ENCODE measurements around the gene AUTS2.

Gene AUTS2

GRCh38 chr7:70700941-70701425, 1102.7 kb downstream of the AUTS2 start:
- DNase-seq (ENCODE audit: low read depth in 2 of 2), result no peak
- TF ChIP-seq, protein P1, sequence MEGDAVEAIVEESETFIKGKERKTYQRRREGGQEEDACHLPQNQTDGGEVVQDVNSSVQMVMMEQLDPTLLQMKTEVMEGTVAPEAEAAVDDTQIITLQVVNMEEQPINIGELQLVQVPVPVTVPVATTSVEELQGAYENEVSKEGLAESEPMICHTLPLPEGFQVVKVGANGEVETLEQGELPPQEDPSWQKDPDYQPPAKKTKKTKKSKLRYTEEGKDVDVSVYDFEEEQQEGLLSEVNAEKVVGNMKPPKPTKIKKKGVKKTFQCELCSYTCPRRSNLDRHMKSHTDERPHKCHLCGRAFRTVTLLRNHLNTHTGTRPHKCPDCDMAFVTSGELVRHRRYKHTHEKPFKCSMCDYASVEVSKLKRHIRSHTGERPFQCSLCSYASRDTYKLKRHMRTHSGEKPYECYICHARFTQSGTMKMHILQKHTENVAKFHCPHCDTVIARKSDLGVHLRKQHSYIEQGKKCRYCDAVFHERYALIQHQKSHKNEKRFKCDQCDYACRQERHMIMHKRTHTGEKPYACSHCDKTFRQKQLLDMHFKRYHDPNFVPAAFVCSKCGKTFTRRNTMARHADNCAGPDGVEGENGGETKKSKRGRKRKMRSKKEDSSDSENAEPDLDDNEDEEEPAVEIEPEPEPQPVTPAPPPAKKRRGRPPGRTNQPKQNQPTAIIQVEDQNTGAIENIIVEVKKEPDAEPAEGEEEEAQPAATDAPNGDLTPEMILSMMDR (IDR thresholded peaks at IDR 0.05; ENCODE audit: low read depth, low read length), result no peak
- no peak overlapping the region for H3K4me3 ChIP-seq (replicated peaks in 1 of 2; ENCODE audit: low read depth in 2 of 2, low read length in 2 of 2)

DNA sequence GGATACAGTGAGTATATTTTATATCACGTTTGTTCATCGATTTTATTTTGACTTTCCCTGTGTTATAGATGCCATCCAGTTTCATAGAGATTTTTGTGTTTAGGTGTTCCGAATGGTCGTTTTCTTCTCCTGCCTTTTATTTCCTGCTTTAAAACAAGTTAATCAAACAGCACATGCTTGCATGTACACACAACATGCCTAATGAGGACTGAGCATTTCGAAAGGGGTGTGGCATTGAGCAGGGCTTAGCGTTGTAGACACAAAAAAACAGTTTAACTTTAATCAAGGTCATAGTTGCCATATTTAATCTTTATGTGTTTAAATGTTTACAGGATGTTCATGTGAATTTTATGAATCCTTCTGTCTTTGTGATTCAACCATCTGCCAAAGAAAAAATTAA, 1103.2 kb downstream of the AUTS2 start:
- H3K4me3 ChIP-seq (replicated peaks in 1 of 2; ENCODE audit: low read depth in 2 of 2, low read length in 2 of 2), result no peak overlapping the region
- DNase-seq (ENCODE audit: low read depth in 2 of 2), result no peak
- TF ChIP-seq, protein P1 (IDR thresholded peaks at IDR 0.05; ENCODE audit: low read depth, low read length), result no peak

DNA sequence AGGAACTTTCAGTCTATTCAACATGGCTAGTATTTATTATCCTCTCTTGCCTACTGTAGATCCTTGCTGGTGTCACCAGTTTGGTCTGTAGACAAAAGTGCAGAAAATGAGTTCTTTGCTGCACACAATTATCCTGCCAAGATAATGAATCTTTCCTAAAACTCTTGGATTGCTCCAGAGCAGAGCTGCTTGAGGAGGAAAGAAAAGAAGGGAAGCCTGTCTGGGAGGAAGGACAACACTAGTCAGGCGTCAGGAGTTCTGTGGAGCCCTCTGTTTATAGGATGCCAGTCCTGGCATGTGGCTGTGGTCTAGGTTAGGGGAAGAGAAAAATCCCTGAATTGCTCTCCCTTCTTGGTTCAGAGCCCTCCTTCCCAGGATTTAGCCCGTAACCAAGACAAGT, 1103.7 kb downstream of the AUTS2 start:
- TF ChIP-seq, protein P1 (IDR thresholded peaks at IDR 0.05; ENCODE audit: low read depth, low read length), result no peak
- no peak for DNase-seq (ENCODE audit: low read depth in 2 of 2)
- H3K4me3 ChIP-seq (replicated peaks in 1 of 2; ENCODE audit: low read depth in 2 of 2, low read length in 2 of 2), result no peak overlapping the region

DNA sequence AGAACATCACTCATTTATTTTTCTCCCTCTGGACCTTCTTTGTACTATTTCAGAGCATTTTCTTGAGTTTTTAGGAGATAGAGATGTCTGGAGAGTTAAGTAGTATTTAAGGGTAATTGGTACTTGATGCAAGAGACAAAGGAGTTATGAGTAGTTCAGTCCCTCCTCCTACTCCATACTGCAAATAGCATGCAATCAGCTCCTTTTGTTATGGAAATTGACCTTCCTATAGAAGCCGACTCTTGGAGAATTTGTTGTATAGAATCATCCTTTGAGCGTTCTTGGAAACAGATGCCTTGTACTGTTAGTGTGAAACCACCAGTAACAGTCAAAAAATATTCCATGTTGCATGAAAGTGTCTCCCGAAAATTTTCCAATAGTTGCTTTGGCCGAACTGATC, 1105.5 kb downstream of the AUTS2 start:
- DNase-seq (ENCODE audit: low read depth in 2 of 2), result no peak
- no peak overlapping the region for H3K4me3 ChIP-seq (replicated peaks in 1 of 2; ENCODE audit: low read depth in 2 of 2, low read length in 2 of 2)
- TF ChIP-seq, protein P1 (IDR thresholded peaks at IDR 0.05; ENCODE audit: low read depth, low read length), result no peak

- TF ChIP-seq, protein P1 (IDR thresholded peaks at IDR 0.05; ENCODE audit: low read depth, low read length), result no peak
- peak; percentile 3 to 39 for DNase-seq (ENCODE audit: low read depth in 2 of 2)
- no peak overlapping the region for H3K4me3 ChIP-seq (replicated peaks in 1 of 2; ENCODE audit: low read depth in 2 of 2, low read length in 2 of 2)
Observed at GRCh38 chr7:70704831-70705346, 1106.6 kb downstream of the AUTS2 start.

DNA sequence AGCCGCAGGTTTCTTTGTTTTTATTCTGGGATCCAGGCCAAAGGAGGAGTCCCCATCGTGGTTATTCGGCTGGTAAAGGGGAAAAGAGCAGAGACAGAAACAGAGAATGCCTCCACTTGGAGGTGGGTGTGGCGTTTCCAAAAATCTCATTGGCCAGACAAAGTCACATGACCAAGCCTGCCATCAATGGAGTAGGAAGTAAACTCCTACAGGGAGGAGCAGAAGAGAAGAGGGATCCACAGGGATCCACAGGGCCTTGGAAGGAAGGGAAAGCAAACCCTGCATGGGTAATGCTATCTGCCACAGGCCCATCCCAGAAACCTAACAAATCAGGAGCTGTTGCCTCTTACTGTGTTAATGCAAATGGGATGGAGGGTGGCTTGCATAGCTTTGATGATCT, 1107.9 kb downstream of the AUTS2 start:
- H3K4me3 ChIP-seq (replicated peaks in 1 of 2; ENCODE audit: low read depth in 2 of 2, low read length in 2 of 2), result no peak overlapping the region
- no peak for DNase-seq (ENCODE audit: low read depth in 2 of 2)
- TF ChIP-seq, protein P1 (IDR thresholded peaks at IDR 0.05; ENCODE audit: low read depth, low read length), result no peak

GRCh38 chr7:70706698-70707097, 1108.4 kb downstream of the AUTS2 start:
- no peak for DNase-seq (ENCODE audit: low read depth in 2 of 2)
- no peak overlapping the region for H3K4me3 ChIP-seq (replicated peaks in 1 of 2; ENCODE audit: low read depth in 2 of 2, low read length in 2 of 2)
- TF ChIP-seq, protein P1 (IDR thresholded peaks at IDR 0.05; ENCODE audit: low read depth, low read length), result no peak
